A673 (cell line): ENCODE results near the gene FLACC1.

Source experiments
- EZH2 ChIP-seq: fragments of 200-600 bp; sonication (generic); IDR thresholded peaks from 2 replicates; pipeline ENCODE4 v1.6.1; 2017; ENCODE audit warnings: borderline replicate concordance, low read depth, mild to moderate bottlenecking, mixed read lengths, antibody characterized with exemption, low read length; ENCODE audit not compliant: poor library complexity, severe bottlenecking
- TF ChIP-seq, protein P1 (sequence below): fragments of 300-800, 200-600 bp; sonication (generic); conservative IDR thresholded peaks from 2 replicates; pipeline ENCODE4 v1.5.1; 2017; ENCODE audit warnings: low read depth, mild to moderate bottlenecking, antibody characterized with exemption, low read length, moderate library complexity, mixed read lengths

- TF ChIP-seq, protein P1, sequence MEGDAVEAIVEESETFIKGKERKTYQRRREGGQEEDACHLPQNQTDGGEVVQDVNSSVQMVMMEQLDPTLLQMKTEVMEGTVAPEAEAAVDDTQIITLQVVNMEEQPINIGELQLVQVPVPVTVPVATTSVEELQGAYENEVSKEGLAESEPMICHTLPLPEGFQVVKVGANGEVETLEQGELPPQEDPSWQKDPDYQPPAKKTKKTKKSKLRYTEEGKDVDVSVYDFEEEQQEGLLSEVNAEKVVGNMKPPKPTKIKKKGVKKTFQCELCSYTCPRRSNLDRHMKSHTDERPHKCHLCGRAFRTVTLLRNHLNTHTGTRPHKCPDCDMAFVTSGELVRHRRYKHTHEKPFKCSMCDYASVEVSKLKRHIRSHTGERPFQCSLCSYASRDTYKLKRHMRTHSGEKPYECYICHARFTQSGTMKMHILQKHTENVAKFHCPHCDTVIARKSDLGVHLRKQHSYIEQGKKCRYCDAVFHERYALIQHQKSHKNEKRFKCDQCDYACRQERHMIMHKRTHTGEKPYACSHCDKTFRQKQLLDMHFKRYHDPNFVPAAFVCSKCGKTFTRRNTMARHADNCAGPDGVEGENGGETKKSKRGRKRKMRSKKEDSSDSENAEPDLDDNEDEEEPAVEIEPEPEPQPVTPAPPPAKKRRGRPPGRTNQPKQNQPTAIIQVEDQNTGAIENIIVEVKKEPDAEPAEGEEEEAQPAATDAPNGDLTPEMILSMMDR, result no peak
- TF ChIP-seq EZH2, result no peak
These were observed 108.8 kb downstream of the FLACC1 start for GRCh38 chr2:201248288-201248844.
